NCI-H1092 treated with DMSO at 0.1 percent for 48 hours (cell line): ENCODE data around the gene ANAPC2.
"Not testable (repeated sequence)": the region's sequence is repeated elsewhere in the genome, so short reads cannot be mapped to it uniquely, and the experiment has no call there.

Experiments used
- DNase-seq: peaks from one replicate; lab custom pipeline; 2025; lab: John Stamatoyannopoulos, UW

Gene ANAPC2

GRCh38 chr9:137143459-137143858 is 44.9 kb downstream of the ANAPC2 start:
- no peak for DNase-seq

- no peak for DNase-seq
Measured at GRCh38 chr9:137141976-137142936, 46.1 kb downstream of the ANAPC2 start.

- no peak for DNase-seq
Measured at GRCh38 chr9:137141050-137141810, 47.1 kb downstream of the ANAPC2 start.

GRCh38 chr9:137140151-137141012 is 48.0 kb downstream of the ANAPC2 start:
- no peak for DNase-seq

- no peak for DNase-seq
Measured at GRCh38 chr9:137139468-137140150, 48.8 kb downstream of the ANAPC2 start.

GRCh38 chr9:137138722-137139467 is 49.5 kb downstream of the ANAPC2 start, which contains the start of gene GRIN1:
Gene GRIN1 (plus strand): TSS chr9:137139154. CDS start chr9:137139487, 333 bp downstream.
- DNase-seq = no peak

- DNase-seq = peak; percentile 30
Measured at GRCh38 chr9:137138058-137138721, 50.2 kb downstream of the ANAPC2 start.

- no peak for DNase-seq
Measured at GRCh38 chr9:137136881-137137607, 51.3 kb downstream of the ANAPC2 start.

GRCh38 chr9:137136261-137136880 is 52.0 kb downstream of the ANAPC2 start:
- DNase-seq = no peak

GRCh38 chr9:137135154-137135553 is 53.2 kb downstream of the ANAPC2 start:
- not testable (repeated sequence) for DNase-seq

GRCh38 chr9:137134191-137134590 is 54.2 kb downstream of the ANAPC2 start:
- no peak for DNase-seq

- no peak for DNase-seq
Measured at GRCh38 chr9:137130176-137130755, 58.1 kb downstream of the ANAPC2 start.

- peak; percentile 89 for DNase-seq
Measured at GRCh38 chr9:137129456-137130175, 58.7 kb downstream of the ANAPC2 start.

- no peak for DNase-seq
Measured at GRCh38 chr9:137128862-137129455, 59.4 kb downstream of the ANAPC2 start.

GRCh38 chr9:137128158-137128861 is 60.0 kb downstream of the ANAPC2 start:
- no peak for DNase-seq

GRCh38 chr9:137127301-137128157 is 60.8 kb downstream of the ANAPC2 start:
- no peak for DNase-seq
